ENCODE results near the gene HAPSTR1. TPM values are rescaled to one million over a fixed set of nuclear protein-coding genes. Genes with fewer than 3 reads are reported as not detected.

The HAPSTR1 gene
- total RNA-seq, 2 donors from 2014 or later: 122 to 124 TPM

- DNase-seq (peak; percentile 40 to 55 (median 43)), ATAC-seq (peak; percentile 79)
- Mint-ChIP-seq H3K27me3 (peaks cover 6% of the 10 kb centered on the region), H3K36me3 (ENCODE audit: low read depth) (peaks cover 2% of the 10 kb centered on the region), H3K4me3 (peak overlapping the region; percentile 19), H3K27ac (peak overlapping the region; percentile 92), H3K4me1 (peaks cover 23% of the 10 kb centered on the region)
- H3K9me3 ChIP-seq (ENCODE audit: control insufficient read depth, low read length, poor library complexity, severe bottlenecking): no peaks in the 10 kb centered on the region
Measured at GRCh38 chr16:9138731-9139501, 47.5 kb downstream of the HAPSTR1 start.

GRCh38 chr16:9139965-9140364 is 48.5 kb downstream of the HAPSTR1 start:
- Mint-ChIP-seq H3K27ac (no peak overlapping the region), H3K4me3 (peak overlapping the region; percentile 7), H3K27me3 (peaks cover 6% of the 10 kb centered on the region), H3K4me1 (peaks cover 19% of the 10 kb centered on the region), H3K36me3 (ENCODE audit: low read depth) (peaks cover 2% of the 10 kb centered on the region)
- DNase-seq (no peak), ATAC-seq (peak; percentile 51)
- no peaks in the 10 kb centered on the region for H3K9me3 ChIP-seq (ENCODE audit: control insufficient read depth, low read length, poor library complexity, severe bottlenecking)

Other genes with a start within 250 kb of the HAPSTR1 start
- gene CARHSP1, start 222.6 kb upstream of the HAPSTR1 start, total RNA-seq: 10 to 100 TPM; 25.4 to 30.4 TPM
- gene LITAFD, start 209.3 kb upstream of the HAPSTR1 start, total RNA-seq: under 1 TPM in 1 of 2 donors, not detected in 1; 0.75 TPM
- gene USP7, start 127.7 kb upstream of the HAPSTR1 start, total RNA-seq: 100 to 1,000 TPM; 259 to 282 TPM